ENCODE data around the gene MYO3B.

The MYO3B gene

GRCh38 chr2:170365003-170365402, 187.1 kb downstream of the MYO3B start:
- TF ChIP-seq CTCF (IDR thresholded peaks at IDR 0.05; ENCODE audit: insufficient read depth, missing control alignments): no peak
- no peak for FAIRE-seq

GRCh38 chr2:170365686-170366085, 187.7 kb downstream of the MYO3B start:
- TF ChIP-seq CTCF (IDR thresholded peaks at IDR 0.05; ENCODE audit: insufficient read depth, missing control alignments): no peak
- FAIRE-seq: no peak
- no peak for DNase-seq (ENCODE audit: insufficient read length, low spot score)

More at GRCh38 chr2:170365003-170365402, 187.1 kb downstream of the MYO3B start:
- no peak for DNase-seq (ENCODE audit: insufficient read length, low spot score)

GRCh38 chr2:170368370-170368769, 190.4 kb downstream of the MYO3B start:
- FAIRE-seq (no peak), DNase-seq (ENCODE audit: insufficient read length, low spot score) (no peak)
- TF ChIP-seq CTCF (IDR thresholded peaks at IDR 0.05; ENCODE audit: insufficient read depth, missing control alignments): no peak

- no peak for TF ChIP-seq CTCF (IDR thresholded peaks at IDR 0.05; ENCODE audit: insufficient read depth, missing control alignments)
- no peak for FAIRE-seq
- DNase-seq (ENCODE audit: insufficient read length, low spot score): no peak
These were observed 191.3 kb downstream of the MYO3B start for GRCh38 chr2:170369228-170369627.

GRCh38 chr2:170369894-170370293, 191.9 kb downstream of the MYO3B start:
- FAIRE-seq (no peak), DNase-seq (ENCODE audit: insufficient read length, low spot score) (no peak)
- peak; percentile 48 for TF ChIP-seq CTCF (IDR thresholded peaks at IDR 0.05; ENCODE audit: insufficient read depth, missing control alignments)

GRCh38 chr2:170371231-170371998, 193.5 kb downstream of the MYO3B start:
- no peak for FAIRE-seq
- TF ChIP-seq CTCF (IDR thresholded peaks at IDR 0.05; ENCODE audit: insufficient read depth, missing control alignments): no peak
- DNase-seq (ENCODE audit: insufficient read length, low spot score): no peak

- FAIRE-seq: no peak
- no peak for TF ChIP-seq CTCF (IDR thresholded peaks at IDR 0.05; ENCODE audit: insufficient read depth, missing control alignments)
- DNase-seq (ENCODE audit: insufficient read length, low spot score): no peak
These were observed 197.2 kb downstream of the MYO3B start for GRCh38 chr2:170375192-170375591.
